C4-2B (cell line): ENCODE measurements around the gene TMEM18.
"Not testable (repeated sequence)": the region's sequence is repeated elsewhere in the genome, so short reads cannot be mapped to it uniquely, and the experiment has no call there.

Experiments
- H3K27ac ChIP-seq: fragments of 450-650 bp; 2 replicates; pipeline ENCODE4 v1.5.1; 2017
- ZFX ChIP-seq: fragments of 450-650 bp; IDR thresholded peaks from 2 replicates; pipeline ENCODE4 v1.6.1; 2017
- TF ChIP-seq, protein P1 (sequence below): fragments of 450-650 bp; conservative IDR thresholded peaks from 2 replicates; pipeline ENCODE4 v1.5.1; 2017; ENCODE audit warnings: mild to moderate bottlenecking

TMEM18 gene

DNA sequence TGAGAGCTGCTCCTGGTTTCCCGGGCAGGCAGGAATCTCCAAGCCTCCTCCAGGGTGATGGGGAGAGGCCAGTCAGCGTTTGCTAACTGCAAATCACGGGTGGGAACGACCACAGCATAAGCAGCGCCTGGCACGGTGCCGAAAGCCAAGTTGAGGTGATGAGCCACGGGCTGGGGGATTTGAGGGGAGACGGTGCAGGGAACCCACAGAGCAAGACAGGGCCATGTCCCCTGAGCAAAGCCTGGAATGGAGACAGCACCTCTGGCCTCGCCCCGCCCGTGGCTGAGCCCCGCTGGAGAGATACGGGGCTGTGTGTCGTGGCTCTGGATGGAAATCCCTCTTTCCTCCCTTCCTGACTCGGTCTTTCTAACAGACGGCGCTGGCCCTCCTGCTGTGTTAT, 31.5 kb upstream of the TMEM18 start:
- no peak for TF ChIP-seq ZFX
- TF ChIP-seq, protein P1, sequence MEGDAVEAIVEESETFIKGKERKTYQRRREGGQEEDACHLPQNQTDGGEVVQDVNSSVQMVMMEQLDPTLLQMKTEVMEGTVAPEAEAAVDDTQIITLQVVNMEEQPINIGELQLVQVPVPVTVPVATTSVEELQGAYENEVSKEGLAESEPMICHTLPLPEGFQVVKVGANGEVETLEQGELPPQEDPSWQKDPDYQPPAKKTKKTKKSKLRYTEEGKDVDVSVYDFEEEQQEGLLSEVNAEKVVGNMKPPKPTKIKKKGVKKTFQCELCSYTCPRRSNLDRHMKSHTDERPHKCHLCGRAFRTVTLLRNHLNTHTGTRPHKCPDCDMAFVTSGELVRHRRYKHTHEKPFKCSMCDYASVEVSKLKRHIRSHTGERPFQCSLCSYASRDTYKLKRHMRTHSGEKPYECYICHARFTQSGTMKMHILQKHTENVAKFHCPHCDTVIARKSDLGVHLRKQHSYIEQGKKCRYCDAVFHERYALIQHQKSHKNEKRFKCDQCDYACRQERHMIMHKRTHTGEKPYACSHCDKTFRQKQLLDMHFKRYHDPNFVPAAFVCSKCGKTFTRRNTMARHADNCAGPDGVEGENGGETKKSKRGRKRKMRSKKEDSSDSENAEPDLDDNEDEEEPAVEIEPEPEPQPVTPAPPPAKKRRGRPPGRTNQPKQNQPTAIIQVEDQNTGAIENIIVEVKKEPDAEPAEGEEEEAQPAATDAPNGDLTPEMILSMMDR: no peak
- no peak overlapping the region for H3K27ac ChIP-seq

DNA sequence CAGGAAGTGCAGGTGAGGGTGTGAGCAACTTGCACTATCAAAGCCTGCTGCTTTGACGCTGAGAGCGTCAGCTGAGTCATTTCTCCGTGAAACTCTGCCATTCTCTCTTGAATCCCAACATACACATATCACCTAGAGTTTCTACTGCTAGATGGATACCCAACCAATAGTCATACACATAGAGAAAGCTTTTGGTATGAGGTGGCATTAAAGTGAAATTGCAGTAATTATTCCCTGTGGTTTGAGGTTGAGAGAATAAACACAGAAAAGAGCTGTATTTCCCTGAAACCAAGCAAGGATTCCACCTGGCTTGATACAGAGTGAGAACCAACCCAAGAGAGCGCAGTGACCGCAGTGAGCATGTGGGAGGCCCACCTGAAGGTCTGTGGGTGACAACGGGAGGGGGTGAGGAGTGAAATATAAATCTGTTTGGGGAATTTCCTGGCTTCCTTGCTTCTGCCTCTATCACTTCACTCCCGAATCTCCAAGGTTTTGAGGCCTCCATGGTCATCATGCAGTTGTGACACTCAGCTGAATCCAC, 28.8 kb upstream of the TMEM18 start:
- TF ChIP-seq, protein P1: no peak
- no peak for TF ChIP-seq ZFX

DNA sequence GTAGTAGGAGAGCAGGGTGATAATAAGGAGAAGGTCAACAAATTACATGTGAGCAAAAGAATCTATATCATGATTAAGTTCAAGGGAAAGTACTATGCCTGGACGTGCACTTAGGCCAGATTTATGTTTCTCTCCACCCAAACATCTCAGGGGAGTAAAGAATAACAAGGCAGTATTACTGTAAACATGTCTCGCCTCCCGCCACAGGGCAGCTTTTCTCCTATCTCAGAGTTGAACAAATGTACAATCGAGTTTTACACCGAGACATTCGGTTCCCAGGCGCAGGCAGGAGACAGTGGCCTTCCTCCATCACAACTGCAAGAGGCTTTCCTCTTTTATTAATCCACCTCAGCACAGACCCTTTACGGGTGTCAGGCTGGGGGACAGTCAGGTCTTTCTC, 25.6 kb upstream of the TMEM18 start:
- not testable (repeated sequence) for H3K27ac ChIP-seq

More for the DNA sequence above, 28.8 kb upstream of the TMEM18 start:
- no peak overlapping the region for H3K27ac ChIP-seq

DNA sequence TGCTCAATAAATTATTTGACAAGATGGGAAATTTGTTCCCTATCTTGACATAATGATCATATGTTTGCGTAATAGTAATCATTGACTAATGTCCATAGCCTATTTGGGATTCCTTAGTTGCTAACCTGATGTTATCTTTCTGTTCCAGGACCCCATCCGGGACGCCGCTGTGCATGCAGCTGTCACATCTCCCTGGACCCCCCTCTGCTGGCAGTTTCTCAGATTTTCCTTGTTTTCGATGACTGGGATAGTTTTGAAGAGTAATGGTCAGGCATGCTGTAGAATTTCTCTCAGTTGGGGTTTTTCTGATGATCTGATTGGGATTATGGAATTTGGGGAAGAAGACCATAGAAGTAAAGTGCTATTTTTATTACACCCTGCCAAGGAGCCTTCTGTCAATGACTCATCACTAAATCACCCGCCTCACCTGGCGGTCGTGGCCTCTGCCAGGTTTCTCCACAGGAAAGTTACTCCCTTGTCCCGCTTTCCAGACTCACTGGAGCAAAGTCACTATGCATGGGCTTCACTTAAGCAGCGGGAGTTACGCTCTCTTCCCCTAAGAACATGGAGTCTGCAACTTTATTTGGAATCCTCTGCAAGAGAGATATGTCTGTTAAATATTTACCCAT, 19.9 kb upstream of the TMEM18 start:
- no peak for TF ChIP-seq ZFX
- TF ChIP-seq, protein P1: no peak

DNA sequence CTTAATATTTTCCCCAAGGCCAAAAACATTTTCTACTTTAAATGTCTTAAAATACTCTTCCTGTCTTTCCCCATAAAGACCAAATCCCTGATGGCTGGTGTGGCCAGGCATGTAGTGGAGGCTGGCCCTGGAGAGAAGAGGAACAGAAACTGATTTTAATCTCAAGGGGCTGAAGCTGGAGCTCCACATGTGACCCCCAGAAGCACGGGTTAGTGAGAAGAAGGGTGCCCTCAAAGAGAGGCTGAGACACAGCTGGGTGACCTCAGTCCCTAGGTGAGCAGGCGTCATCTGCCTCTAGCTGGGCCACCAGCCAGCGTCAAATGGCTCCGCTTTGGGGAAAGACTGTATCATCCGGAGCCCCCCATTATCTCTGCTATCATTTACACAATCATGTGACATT, 19.3 kb upstream of the TMEM18 start:
- no peak overlapping the region for H3K27ac ChIP-seq
- no peak for TF ChIP-seq ZFX
- TF ChIP-seq, protein P1: no peak

More for the DNA sequence above, 19.9 kb upstream of the TMEM18 start:
- H3K27ac ChIP-seq: no peak overlapping the region

DNA sequence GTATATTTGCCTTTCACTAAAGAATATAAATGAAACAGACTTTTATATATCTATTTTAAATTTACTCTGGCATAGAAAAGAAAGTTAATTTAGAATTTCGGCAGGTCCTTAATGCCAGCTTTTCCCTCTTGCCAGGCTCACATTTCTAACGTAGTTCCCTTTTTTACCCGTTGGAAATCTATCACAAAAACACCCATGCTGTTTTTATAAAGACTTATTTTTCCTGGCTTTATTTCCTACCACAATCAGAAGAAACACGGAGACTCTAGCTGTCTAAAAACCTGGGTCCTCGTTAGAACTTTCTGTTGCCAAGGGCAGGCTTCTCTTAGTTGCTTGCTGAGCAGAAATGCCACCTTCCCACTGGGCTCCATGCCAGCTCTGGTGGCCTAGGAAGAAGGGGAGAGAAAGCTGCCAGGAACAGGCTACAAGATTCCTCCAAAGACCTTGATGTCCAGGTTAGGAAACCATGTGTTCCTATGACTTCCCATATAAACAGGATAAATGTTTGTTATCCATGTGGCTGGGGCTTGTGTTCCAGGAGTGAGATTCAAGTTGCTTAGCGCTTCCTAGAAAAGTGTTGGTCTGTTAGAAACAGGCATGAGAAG, 17.8 kb upstream of the TMEM18 start:
- H3K27ac ChIP-seq: no peak overlapping the region
- TF ChIP-seq ZFX: no peak
- TF ChIP-seq, protein P1: no peak

DNA sequence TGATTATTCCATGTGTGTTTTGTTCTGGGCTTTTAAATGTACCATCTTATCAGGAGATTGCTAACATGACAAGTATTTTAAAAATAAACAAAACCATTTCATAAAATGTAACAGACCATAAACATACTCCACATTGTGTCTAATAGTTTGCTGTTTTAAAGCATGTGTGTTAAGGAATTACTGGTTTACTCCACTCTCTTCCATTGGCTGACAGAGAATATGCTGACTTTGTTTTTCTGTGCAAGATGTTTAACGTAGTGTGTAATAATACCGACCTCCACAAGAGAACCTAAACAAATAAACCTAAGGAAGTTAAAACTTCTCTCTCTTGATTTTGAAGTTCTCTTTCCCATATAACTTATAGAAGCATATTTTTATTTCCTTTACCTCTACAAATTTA, 17.0 kb upstream of the TMEM18 start:
- TF ChIP-seq, protein P1: no peak
- no peak for TF ChIP-seq ZFX
- no peak overlapping the region for H3K27ac ChIP-seq
